ENCODE results near the gene TMEM109. TPM values are rescaled to one million over a fixed set of nuclear protein-coding genes. Genes with fewer than 3 reads are reported as not detected.
A peak's percentile ranks its signal among the peaks of the same experiment; 100 is the strongest.
"Not testable (repeated sequence)": the region's sequence is repeated elsewhere in the genome, so short reads cannot be mapped to it uniquely, and the experiment has no call there.

The TMEM109 gene
- polyA plus RNA-seq, 4 donors = 76.1 to 111 (median 91.6) TPM

GRCh38 chr11:60909680-60910280 is 4.2 kb upstream of the TMEM109 start:
- not testable (repeated sequence) for DNase-seq (ENCODE audit: low read depth in 4 of 4, low spot score in 2 of 4)

GRCh38 chr11:60910281-60910687 is 3.7 kb upstream of the TMEM109 start:
- DNase-seq (ENCODE audit: low read depth in 4 of 4, low spot score in 2 of 4) = no peak

DNA sequence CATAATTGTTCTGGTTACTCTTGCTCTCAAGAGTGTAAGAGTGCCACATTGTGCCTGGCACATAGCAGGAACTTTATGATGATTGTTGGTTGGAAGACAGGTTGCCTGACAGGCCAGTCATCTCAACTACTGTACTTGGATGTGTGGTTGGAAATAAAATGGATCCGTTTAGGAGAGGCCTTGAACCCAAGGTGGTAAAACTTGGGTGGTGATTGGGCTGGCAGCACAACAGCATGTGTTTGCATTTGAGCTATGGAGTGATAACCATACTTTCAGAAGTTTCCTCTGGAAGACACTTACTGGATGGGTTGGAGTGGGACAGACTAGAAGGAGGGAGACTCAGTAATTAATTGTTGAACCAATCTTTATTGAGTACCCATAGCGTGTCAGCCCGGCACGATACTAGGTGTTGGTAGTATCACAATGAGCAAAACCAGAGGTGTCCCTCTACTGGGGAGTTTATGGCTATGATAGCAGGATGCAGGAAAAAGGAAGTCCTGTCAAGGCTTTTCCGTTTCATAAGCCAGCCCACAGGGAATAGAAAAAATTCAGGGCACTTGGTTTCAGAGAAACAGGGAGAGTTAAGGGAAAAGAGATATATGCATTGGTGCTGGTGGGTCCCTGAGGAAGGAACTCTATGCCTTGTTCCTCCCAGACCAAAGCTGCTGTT is 3.1 kb upstream of the TMEM109 start:
- DNase-seq (ENCODE audit: low read depth in 4 of 4, low spot score in 2 of 4) = no peak

GRCh38 chr11:60912223-60912850 is 1.6 kb upstream of the TMEM109 start:
- DNase-seq (ENCODE audit: low read depth in 4 of 4, low spot score in 2 of 4) = no peak

DNA sequence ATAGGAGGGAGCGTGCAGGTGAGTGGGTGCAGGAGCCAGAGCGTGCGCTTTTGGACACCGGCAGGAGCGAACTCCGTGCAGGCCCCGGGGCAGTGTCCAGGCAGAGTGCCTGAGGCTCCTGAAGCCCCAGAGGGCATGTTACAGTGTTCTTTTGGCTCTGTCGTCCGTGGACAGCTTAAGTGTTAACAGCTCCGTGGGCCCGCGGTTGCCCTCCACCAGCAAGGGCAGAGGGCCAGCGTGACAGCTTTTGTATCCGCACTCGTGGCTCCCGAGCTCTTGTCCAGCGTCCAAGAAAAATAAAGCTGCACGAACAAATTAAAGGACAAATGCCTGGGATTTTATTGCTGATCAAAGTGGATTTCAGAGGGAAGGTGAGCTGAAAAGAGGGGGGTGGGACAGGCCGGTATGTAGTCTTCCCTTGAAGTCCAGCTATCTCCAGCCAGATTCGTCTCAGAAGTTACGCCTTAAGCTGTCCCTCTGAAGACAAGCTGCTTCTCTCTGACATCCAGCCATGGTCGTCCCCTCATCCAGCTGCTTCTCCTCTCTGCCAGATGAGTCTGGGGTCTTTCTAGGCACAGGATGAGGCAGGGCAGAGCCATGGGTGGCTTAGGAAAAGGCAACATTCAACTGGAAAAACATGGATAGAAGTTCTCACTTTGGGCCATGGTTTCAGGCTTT is 968 bp upstream of the TMEM109 start:
- DNase-seq (ENCODE audit: low read depth in 4 of 4, low spot score in 2 of 4) = no peak

DNA sequence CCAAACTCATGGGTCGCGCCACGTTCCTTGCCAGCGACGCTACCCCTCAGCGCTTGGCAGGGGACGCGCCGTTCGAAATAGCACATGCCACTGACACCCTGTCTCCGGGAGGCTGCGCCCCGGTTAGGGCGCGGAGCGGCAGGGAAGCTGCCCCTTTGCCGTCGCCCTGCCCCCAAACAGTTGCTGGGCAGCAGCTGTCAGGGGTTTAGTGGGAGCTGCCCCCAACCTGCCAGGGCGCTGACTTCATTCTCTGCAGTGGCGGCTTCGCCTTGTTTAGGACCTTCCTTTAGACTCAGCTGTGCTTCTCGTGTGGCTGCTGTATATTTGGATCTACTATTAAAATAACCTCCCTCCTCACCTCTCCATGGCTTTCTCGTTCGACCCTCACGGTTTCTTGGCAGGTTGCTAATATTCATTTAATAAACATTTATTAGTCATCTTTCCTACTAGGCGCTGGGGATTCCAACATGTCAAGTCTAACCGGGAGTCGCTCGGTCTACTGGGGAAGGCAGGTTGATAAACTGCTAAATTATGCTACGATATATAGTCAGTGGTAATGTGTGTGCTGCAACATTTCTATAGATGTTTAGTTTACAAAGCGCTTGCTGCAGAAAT is 782 bp downstream of the TMEM109 start:
- no peak for DNase-seq (ENCODE audit: low read depth in 4 of 4, low spot score in 2 of 4)

- peak in 2 of 4 donors; percentile 42 to 45 for DNase-seq (ENCODE audit: low read depth in 4 of 4, low spot score in 2 of 4)
Observed at GRCh38 chr11:60915248-60915914, 1.4 kb downstream of the TMEM109 start.

GRCh38 chr11:60916669-60917206 is 2.8 kb downstream of the TMEM109 start:
- no peak for DNase-seq (ENCODE audit: low read depth in 4 of 4, low spot score in 2 of 4)

DNA sequence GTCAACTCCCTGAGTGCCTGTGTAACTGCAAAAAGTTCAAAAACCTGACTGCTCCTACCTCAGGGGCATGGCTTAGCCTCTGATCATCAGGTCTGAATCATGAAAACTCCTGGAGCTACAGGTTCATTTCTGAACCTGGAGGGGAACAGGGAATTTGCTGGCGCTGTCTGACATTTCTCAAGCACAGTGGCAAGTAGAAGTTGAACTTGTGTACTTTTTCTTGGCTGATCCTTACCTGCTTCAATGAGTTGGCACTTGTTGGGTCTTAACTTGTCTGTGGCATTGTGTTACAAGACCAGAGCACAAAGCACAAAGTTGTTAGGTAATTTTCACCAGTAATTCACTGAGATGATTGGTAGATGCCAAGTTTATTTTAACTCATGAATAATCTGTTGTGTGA is 3.3 kb downstream of the TMEM109 start:
- DNase-seq (ENCODE audit: low read depth in 4 of 4, low spot score in 2 of 4) = no peak

DNA sequence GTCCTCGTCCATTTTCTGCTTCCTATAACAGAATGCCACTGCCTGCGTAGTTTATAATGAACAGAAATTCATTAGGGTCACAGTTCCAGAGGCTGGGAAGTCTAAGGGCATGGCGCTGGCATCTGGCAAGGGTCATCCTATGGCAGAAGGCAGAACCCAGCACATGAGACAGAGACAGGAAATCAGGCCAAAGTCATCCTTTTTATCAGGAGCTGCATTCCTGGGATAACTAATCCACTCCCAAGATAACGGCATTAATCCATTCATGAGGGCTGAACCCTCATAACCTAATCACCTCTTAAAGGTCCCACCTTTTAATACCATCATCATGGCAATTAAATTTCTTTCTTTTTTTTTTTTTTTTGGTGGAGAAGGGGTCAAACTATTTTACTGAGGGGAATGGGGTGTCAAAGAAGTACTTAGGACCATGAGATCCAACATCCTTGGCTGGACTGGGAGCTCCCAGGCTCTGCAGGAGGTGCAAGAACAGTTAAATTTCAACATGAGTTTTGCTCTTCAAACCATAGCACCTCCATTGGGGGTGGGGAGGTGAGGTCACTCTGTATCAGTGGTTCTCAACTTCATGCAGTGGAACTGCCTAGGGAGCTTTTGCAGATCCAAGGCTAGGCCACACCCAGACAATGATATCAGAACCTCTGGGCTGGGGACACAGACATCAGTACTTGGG is 4.4 kb downstream of the TMEM109 start:
- no peak for DNase-seq (ENCODE audit: low read depth in 4 of 4, low spot score in 2 of 4)

GRCh38 chr11:60918939-60919265 is 4.9 kb downstream of the TMEM109 start:
- no peak for DNase-seq (ENCODE audit: low read depth in 4 of 4, low spot score in 2 of 4)

DNA sequence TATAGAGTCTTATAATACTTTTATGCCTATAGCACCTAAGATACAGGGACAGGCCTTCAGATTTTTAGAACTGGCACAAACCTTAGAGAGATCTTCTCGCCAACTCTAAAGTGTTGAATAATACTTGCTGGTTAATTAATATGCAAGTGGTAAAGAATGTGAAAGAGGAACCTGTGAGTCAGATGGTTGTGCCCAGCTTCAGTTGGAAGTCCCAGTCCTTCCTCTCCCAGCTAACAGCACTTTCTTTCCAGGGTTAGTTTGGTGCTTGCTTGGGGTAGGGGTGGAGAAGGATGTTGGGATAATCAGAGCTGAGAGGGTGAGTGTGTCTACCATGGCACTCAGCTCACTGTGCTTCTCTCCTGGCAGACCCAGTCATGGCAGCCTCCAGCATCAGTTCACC is 5.4 kb downstream of the TMEM109 start:
- no peak for DNase-seq (ENCODE audit: low read depth in 4 of 4, low spot score in 2 of 4)

DNA sequence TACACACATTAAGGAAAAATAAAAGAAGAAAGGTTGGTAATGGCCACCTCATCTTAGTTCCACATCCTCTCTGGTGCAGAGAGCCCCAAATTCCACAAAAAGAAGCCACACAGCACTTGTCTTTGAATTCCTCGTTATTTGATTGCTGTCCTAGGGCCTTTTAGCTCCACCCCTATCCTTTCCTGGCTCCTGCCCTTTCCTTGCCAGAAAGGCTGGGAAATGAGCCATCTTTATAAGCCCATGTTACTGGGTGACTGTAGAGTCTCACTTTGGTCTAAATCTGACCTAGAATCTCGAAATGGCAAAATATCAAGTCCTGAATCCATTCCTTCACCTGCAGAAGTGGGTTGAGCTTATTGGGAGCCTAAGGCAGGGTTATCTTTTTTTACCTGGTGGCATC is 6.0 kb downstream of the TMEM109 start:
- DNase-seq (ENCODE audit: low read depth in 4 of 4, low spot score in 2 of 4) = no peak

DNA sequence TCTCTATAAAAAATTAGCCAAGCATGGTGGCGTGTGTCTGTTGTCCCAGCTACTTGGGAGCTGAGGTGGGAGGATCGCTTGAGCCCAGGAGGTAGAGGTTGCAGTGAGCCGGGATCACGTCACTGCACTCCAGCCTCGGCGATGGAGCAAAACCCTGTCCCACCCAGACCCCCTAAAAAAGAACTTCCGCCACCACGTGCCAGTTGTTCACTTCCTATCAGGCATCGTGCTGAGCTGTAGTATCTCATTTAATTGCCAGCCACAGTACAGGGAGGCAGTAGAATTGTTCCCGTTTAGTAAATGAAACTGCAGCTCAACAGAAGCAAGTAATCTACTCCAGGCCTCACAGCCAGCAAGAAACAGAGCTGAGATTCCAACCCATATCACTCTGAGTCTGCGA is 7.3 kb downstream of the TMEM109 start:
- no peak for DNase-seq (ENCODE audit: low read depth in 4 of 4, low spot score in 2 of 4)

- no peak for DNase-seq (ENCODE audit: low read depth in 4 of 4, low spot score in 2 of 4)
Observed at GRCh38 chr11:60921777-60922335, 7.9 kb downstream of the TMEM109 start.

DNA sequence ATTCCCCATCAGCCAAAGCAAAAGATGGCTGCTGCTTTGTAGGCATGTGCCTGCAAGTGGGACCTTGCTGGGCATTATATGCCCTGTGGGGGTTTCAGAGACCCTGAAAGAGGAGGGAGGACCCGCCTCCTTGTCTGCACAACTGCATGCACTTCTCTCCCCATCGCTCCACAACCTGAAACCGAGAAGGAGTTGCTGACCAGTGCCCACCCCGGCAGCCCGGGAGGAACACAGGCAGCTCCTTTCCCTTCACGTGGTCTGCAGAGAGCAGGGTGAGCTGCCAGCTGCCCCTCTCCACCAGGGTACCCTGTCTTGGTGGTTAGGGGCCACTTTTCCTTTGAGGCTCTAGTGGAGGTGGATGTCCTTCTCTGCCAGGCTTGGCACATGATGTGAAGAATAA is 8.9 kb downstream of the TMEM109 start:
- DNase-seq (ENCODE audit: low read depth in 4 of 4, low spot score in 2 of 4) = no peak

- no peak for DNase-seq (ENCODE audit: low read depth in 4 of 4, low spot score in 2 of 4)
Observed at GRCh38 chr11:60923326-60923725, 9.4 kb downstream of the TMEM109 start.

- no peak for DNase-seq (ENCODE audit: low read depth in 4 of 4, low spot score in 2 of 4)
Observed at GRCh38 chr11:60923800-60924109, 9.8 kb downstream of the TMEM109 start.

DNA sequence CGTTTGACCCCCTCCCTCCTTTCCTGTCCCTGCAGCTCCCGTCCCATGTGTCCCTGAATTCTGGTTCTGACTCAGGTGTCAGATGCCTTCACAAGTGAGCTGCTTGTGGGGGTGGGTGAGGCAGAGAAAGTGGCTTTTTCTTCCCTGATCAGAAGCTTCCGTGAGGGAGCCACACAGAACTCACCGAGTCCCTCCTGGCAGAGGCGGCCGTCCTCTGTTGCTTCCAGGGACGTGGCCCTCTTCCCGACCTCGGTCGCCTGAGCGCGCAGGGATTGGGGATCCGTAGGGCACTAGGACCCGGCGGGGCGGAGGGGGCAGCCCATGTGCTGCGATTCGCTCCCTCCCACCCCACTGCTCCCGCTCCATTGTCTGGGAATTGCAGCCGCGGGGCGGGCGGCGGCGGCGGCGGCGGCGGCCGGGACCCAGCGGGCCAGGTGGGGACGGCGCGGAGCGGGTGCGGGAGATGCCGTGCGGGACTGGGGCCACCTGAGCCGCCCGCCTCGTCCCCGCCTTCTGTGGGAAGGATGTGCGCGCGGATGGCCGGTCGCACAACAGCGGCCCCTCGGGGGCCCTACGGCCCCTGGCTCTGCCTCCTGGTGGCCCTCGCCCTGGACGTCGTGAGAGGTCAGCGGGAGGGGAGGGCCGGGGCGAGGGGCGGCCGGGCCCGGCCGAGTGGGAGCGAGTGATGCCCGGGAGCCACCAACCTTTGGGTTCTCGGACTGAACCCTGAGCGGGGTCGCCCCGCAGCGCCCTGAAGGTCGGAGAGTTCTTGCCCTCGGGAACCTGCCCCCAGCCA is 10.3 kb downstream of the TMEM109 start, which contains the start of gene TMEM132A:
Gene TMEM132A (plus strand): TSS at position 351 of the 796 bp plus-strand sequence. CDS start 174 bp downstream, at position 525.
- peak in 1 of 4 donors; percentile 52 for DNase-seq (ENCODE audit: low read depth in 4 of 4, low spot score in 2 of 4)

All from left renal cortex interstitium (tissue), 4 donors.